Muscle layer of duodenum (tissue), 2 donors: ENCODE results near the gene APOL6.
"Not testable (repeated sequence)": the region's sequence is repeated elsewhere in the genome, so short reads cannot be mapped to it uniquely, and the experiment has no call there.

Experiments used
- H3K27ac ChIP-seq: one replicate; pipeline ENCODE4 v1.7.0; 2013; ENCODE audit warnings: mild to moderate bottlenecking, low read length
- H3K27me3 ChIP-seq: one replicate; pipeline ENCODE4 v1.7.0; 2013; ENCODE audit warnings: low read depth, mild to moderate bottlenecking, control low read depth, low read length
- H3K36me3 ChIP-seq, 2 donors: one replicate each; pipeline ENCODE4 v1.7.0; 2013; ENCODE audit warnings: low read length in 2 of 2, control low read depth in 1 of 2, mild to moderate bottlenecking in 1 of 2; ENCODE audit not compliant: insufficient read depth in 2 of 2, control insufficient read depth in 1 of 2
- H3K4me1 ChIP-seq, 2 donors: one replicate each; pipeline ENCODE4 v1.7.0; 2013; ENCODE audit warnings: low read length in 2 of 2, mild to moderate bottlenecking in 2 of 2, control low read depth in 1 of 2, moderate library complexity in 1 of 2; ENCODE audit not compliant: insufficient read depth in 2 of 2, control insufficient read depth in 1 of 2
- H3K4me3 ChIP-seq, 2 donors: one replicate each; pipeline ENCODE4 v1.7.0; 2013; ENCODE audit warnings: low read length in 2 of 2, low read depth in 1 of 2, mild to moderate bottlenecking in 1 of 2
- H3K9me3 ChIP-seq, 2 donors: one replicate each; pipeline ENCODE4 v1.7.0; 2013; ENCODE audit warnings: low read length in 2 of 2, control low read depth in 1 of 2, mild to moderate bottlenecking in 1 of 2; ENCODE audit not compliant: control insufficient read depth in 1 of 2
- donor health status: healthy.

APOL6 gene

GRCh38 chr22:35684732-35685131 is 36.5 kb downstream of the APOL6 start:
- Histone ChIP-seq H3K4me3 (no peak overlapping the region), H3K27ac (no peak overlapping the region), H3K4me1 (no peaks in the 10 kb centered on the region)

GRCh38 chr22:35685731-35686130 is 37.5 kb downstream of the APOL6 start:
- H3K4me1 ChIP-seq: no peaks in the 10 kb centered on the region
- no peak overlapping the region for H3K4me3 ChIP-seq
- no peaks in the 10 kb centered on the region for H3K36me3 ChIP-seq
- no peak overlapping the region for H3K27ac ChIP-seq
- H3K9me3 ChIP-seq: no peaks in the 10 kb centered on the region
- H3K27me3 ChIP-seq: no peaks in the 10 kb centered on the region

More at GRCh38 chr22:35684732-35685131, 36.5 kb downstream of the APOL6 start:
- Histone ChIP-seq H3K36me3 (no peaks in the 10 kb centered on the region), H3K27me3 (no peaks in the 10 kb centered on the region), H3K9me3 (no peaks in the 10 kb centered on the region)

- H3K4me3 ChIP-seq: no peak overlapping the region
- no peak overlapping the region for H3K27ac ChIP-seq
- no peaks in the 10 kb centered on the region for H3K36me3 ChIP-seq
- H3K4me1 ChIP-seq: no peaks in the 10 kb centered on the region
- no peaks in the 10 kb centered on the region for H3K27me3 ChIP-seq
- no peaks in the 10 kb centered on the region for H3K9me3 ChIP-seq
These were observed 38.1 kb downstream of the APOL6 start for GRCh38 chr22:35686298-35686697.

GRCh38 chr22:35687461-35687860 is 39.2 kb downstream of the APOL6 start:
- Histone ChIP-seq H3K4me3 (no peak overlapping the region), H3K27me3 (no peaks in the 10 kb centered on the region), H3K4me1 (no peaks in the 10 kb centered on the region)

GRCh38 chr22:35688913-35689675 is 40.8 kb downstream of the APOL6 start:
- no peak overlapping the region for H3K4me3 ChIP-seq
- no peaks in the 10 kb centered on the region for H3K4me1 ChIP-seq
- no peaks in the 10 kb centered on the region for H3K36me3 ChIP-seq
- no peak overlapping the region for H3K27ac ChIP-seq
- no peaks in the 10 kb centered on the region for H3K9me3 ChIP-seq
- H3K27me3 ChIP-seq: no peaks in the 10 kb centered on the region

More at GRCh38 chr22:35687461-35687860, 39.2 kb downstream of the APOL6 start:
- H3K9me3 ChIP-seq: no peaks in the 10 kb centered on the region
- H3K27ac ChIP-seq: no peak overlapping the region
- no peaks in the 10 kb centered on the region for H3K36me3 ChIP-seq

- H3K9me3 ChIP-seq: no peaks in the 10 kb centered on the region
- no peak overlapping the region for H3K27ac ChIP-seq
- H3K36me3 ChIP-seq: no peaks in the 10 kb centered on the region
- H3K4me3 ChIP-seq: no peak overlapping the region
- no peaks in the 10 kb centered on the region for H3K27me3 ChIP-seq
- H3K4me1 ChIP-seq: no peaks in the 10 kb centered on the region
These were observed 41.8 kb downstream of the APOL6 start for GRCh38 chr22:35690001-35690400.

- H3K4me1 ChIP-seq: no peaks in the 10 kb centered on the region
- H3K4me3 ChIP-seq: no peak overlapping the region
- H3K36me3 ChIP-seq: no peaks in the 10 kb centered on the region
- H3K9me3 ChIP-seq: no peaks in the 10 kb centered on the region
- H3K27ac ChIP-seq: no peak overlapping the region
- no peaks in the 10 kb centered on the region for H3K27me3 ChIP-seq
These were observed 47.0 kb downstream of the APOL6 start for GRCh38 chr22:35695202-35695601.

- Histone ChIP-seq H3K9me3 (no peaks in the 10 kb centered on the region), H3K4me1 (no peaks in the 10 kb centered on the region), H3K27ac (no peak overlapping the region), H3K27me3 (no peaks in the 10 kb centered on the region), H3K4me3 (no peak overlapping the region), H3K36me3 (no peaks in the 10 kb centered on the region)
These were observed 48.9 kb downstream of the APOL6 start for GRCh38 chr22:35697142-35697541.

- H3K4me1 ChIP-seq, H3K9me3 ChIP-seq, H3K27ac ChIP-seq, H3K27me3 ChIP-seq, H3K36me3 ChIP-seq, H3K4me3 ChIP-seq: not testable (repeated sequence)
These were observed 51.6 kb downstream of the APOL6 start for GRCh38 chr22:35699852-35700251.

GRCh38 chr22:35703861-35704584 is 55.8 kb downstream of the APOL6 start:
- Histone ChIP-seq H3K4me3 (no peak overlapping the region), H3K27ac (no peak overlapping the region), H3K27me3 (no peaks in the 10 kb centered on the region), H3K9me3 (no peaks in the 10 kb centered on the region), H3K36me3 (no peaks in the 10 kb centered on the region), H3K4me1 (no peaks in the 10 kb centered on the region)

GRCh38 chr22:35705141-35705540 is 56.9 kb downstream of the APOL6 start:
- no peak overlapping the region for H3K27ac ChIP-seq
- no peaks in the 10 kb centered on the region for H3K36me3 ChIP-seq
- H3K9me3 ChIP-seq: no peaks in the 10 kb centered on the region
- no peak overlapping the region for H3K4me3 ChIP-seq
- no peaks in the 10 kb centered on the region for H3K27me3 ChIP-seq
- no peaks in the 10 kb centered on the region for H3K4me1 ChIP-seq
